ENCODE data around the gene DYRK4.

GRCh38 chr12:4589941-4590340 is 27.9 kb downstream of the DYRK4 start:
- no peak for TF ChIP-seq REST (IDR thresholded peaks at IDR 0.05; ENCODE audit: insufficient replicate concordance, low read depth)
- TF ChIP-seq CTCF (IDR thresholded peaks at IDR 0.05; ENCODE audit: insufficient read depth, low read length), result no peak
